Measurements from ENCODE around the gene PIP5K1A. TPM values are rescaled to one million over a fixed set of nuclear protein-coding genes. Genes with fewer than 3 reads are reported as not detected.

The PIP5K1A gene
- total and polyA plus RNA-seq, 2 experiments from 2014 or later: 17.3 to 45.7 TPM

- Histone ChIP-seq H3K4me3 (no peak overlapping the region), H3K36me3 (replicated peaks; ENCODE audit: insufficient read depth, low read depth) (no peaks in the 10 kb centered on the region), H4K20me1 (ENCODE audit: insufficient read depth, poor library complexity, severe bottlenecking) (no peaks in the 10 kb centered on the region), H3K27me3 (no peaks in the 10 kb centered on the region), H3K27ac (no peak overlapping the region), H3K9me3 (ENCODE audit: low read depth) (no peaks in the 10 kb centered on the region), H2AFZ (no peak overlapping the region), H3K9me2 (replicated peaks; ENCODE audit: insufficient read depth) (no peaks in the 10 kb centered on the region), H3K4me2 (no peak overlapping the region), H3K4me1 (ENCODE audit: insufficient read depth) (no peaks in the 10 kb centered on the region), H3K79me2 (peaks cover 21% of the 10 kb centered on the region)
- 73% methylated on average over 16 of the region's 16 CpGs for WGBS (ENCODE audit: low lambda C conversion rate, missing lambda C conversion rate)
- DNase-seq (ENCODE audit: low spot score): peak; percentile 90
- TF ChIP-seq EZH2 (IDR thresholded peaks at IDR 0.05; ENCODE audit: borderline replicate concordance) (no peak), CTCF (IDR thresholded peaks at IDR 0.05; ENCODE audit: poor library complexity) (peak; percentile 75)
Observed at GRCh38 chr1:151251656-151252470, 53.5 kb downstream of the PIP5K1A start.

GRCh38 chr1:151254217-151255213 lies 56.2 kb downstream of the PIP5K1A start, which contains the start of gene PSMD4:
TSS of gene PSMD4 (plus strand) at chr1:151254734. CDS start at chr1:151254783, 49 bp downstream.
- Histone ChIP-seq H3K4me3 (peak within 1 kb of the TSS; percentile 93), H3K27me3 (no peaks in the 10 kb centered on the region), H3K4me2 (peak within 1 kb of the TSS; percentile 89), H3K27ac (peak within 1 kb of the TSS; percentile 88), H3K36me3 (replicated peaks; ENCODE audit: insufficient read depth, low read depth) (no peaks in the 10 kb centered on the region), H3K9me3 (ENCODE audit: low read depth) (no peaks in the 10 kb centered on the region), H3K4me1 (ENCODE audit: insufficient read depth) (no peaks in the 10 kb centered on the region), H4K20me1 (ENCODE audit: insufficient read depth, poor library complexity, severe bottlenecking) (no peaks in the 10 kb centered on the region), H2AFZ (peak within 1 kb of the TSS; percentile 55), H3K9me2 (replicated peaks; ENCODE audit: insufficient read depth) (no peaks in the 10 kb centered on the region), H3K79me2 (peaks cover 47% of the 10 kb centered on the region)
- WGBS (ENCODE audit: low lambda C conversion rate, missing lambda C conversion rate): 32% methylated on average over 56 of the region's 56 CpGs
- TF ChIP-seq EZH2phosphoT487 (IDR thresholded peaks at IDR 0.05; ENCODE audit: low read depth, severe bottlenecking, unreplicated experiment): no peak
- TF ChIP-seq CTCF (IDR thresholded peaks at IDR 0.05; ENCODE audit: poor library complexity): no peak
- no peak for TF ChIP-seq EZH2 (IDR thresholded peaks at IDR 0.05; ENCODE audit: borderline replicate concordance)
- peak; percentile 96 for DNase-seq (ENCODE audit: low spot score)

- Histone ChIP-seq H3K4me2 (peak overlapping the region; percentile 89), H3K27me3 (no peaks in the 10 kb centered on the region), H3K4me1 (ENCODE audit: insufficient read depth) (no peaks in the 10 kb centered on the region), H3K9me2 (replicated peaks; ENCODE audit: insufficient read depth) (no peaks in the 10 kb centered on the region), H3K79me2 (peaks cover 56% of the 10 kb centered on the region), H4K20me1 (ENCODE audit: insufficient read depth, poor library complexity, severe bottlenecking) (no peaks in the 10 kb centered on the region), H3K36me3 (replicated peaks; ENCODE audit: insufficient read depth, low read depth) (no peaks in the 10 kb centered on the region), H3K27ac (peak overlapping the region; percentile 88), H3K9me3 (ENCODE audit: low read depth) (no peaks in the 10 kb centered on the region), H2AFZ (peak overlapping the region; percentile 55), H3K4me3 (peak overlapping the region; percentile 93)
- TF ChIP-seq EZH2 (IDR thresholded peaks at IDR 0.05; ENCODE audit: borderline replicate concordance) (no peak), CTCF (IDR thresholded peaks at IDR 0.05; ENCODE audit: poor library complexity) (no peak), EZH2phosphoT487 (IDR thresholded peaks at IDR 0.05; ENCODE audit: low read depth, severe bottlenecking, unreplicated experiment) (no peak)
- 49% methylated on average over 10 of the region's 10 CpGs for WGBS (ENCODE audit: low lambda C conversion rate, missing lambda C conversion rate)
- no peak for DNase-seq (ENCODE audit: low spot score)
Observed at GRCh38 chr1:151255381-151255780, 57.0 kb downstream of the PIP5K1A start.
